DND-41 (cell line): ENCODE results near the gene SUV39H1.

Experiments used
- ATAC-seq: fragments of 200-7000 bp; cut with Tn5 transposase; 3 replicates; pipeline ENCODE4 v1.9.1; 2021; ENCODE audit warnings: low read depth; ENCODE audit not compliant: insufficient read depth
- DNase-seq: peaks from one replicate; pipeline ENCODE4 v3.0.0-alpha.2; 2020
- H2AFZ ChIP-seq: 2 replicates; pipeline ENCODE4 v1.6.0; 2012; ENCODE audit warnings: low read depth, low read length
- H3K27ac ChIP-seq: 2 replicates; pipeline ENCODE4 v1.5.1; 2012; ENCODE audit warnings: low read length, inconsistent platforms
- H3K27me3 ChIP-seq: fragments of 200-600 bp; sonication (generic); 2 replicates; pipeline ENCODE4 v1.6.0; 2012; ENCODE audit warnings: low read length, mild to moderate bottlenecking, inconsistent platforms; ENCODE audit not compliant: insufficient read depth, poor library complexity
- H3K36me3 ChIP-seq: 2 replicates; pipeline ENCODE4 v1.5.1; 2012; ENCODE audit warnings: low read length, inconsistent platforms; ENCODE audit not compliant: insufficient read depth
- H3K4me1 ChIP-seq: 2 replicates; pipeline ENCODE4 v1.5.1; 2012; ENCODE audit warnings: mild to moderate bottlenecking, low read length; ENCODE audit not compliant: insufficient read depth
- H3K4me2 ChIP-seq: 2 replicates; pipeline ENCODE4 v1.6.0; 2012; ENCODE audit warnings: mild to moderate bottlenecking, moderate library complexity, low read length, inconsistent platforms; ENCODE audit not compliant: insufficient read depth
- H3K4me3 ChIP-seq, 2 experiments: fragments of 200-600 bp in 1 of 2; shearing (Covaris generic) in 1 of 2; 2 replicates each; pipeline ENCODE4 v1.5.1; 2012 to 2016; ENCODE audit warnings: inconsistent platforms in 2 of 2, low read length in 2 of 2, mild to moderate bottlenecking in 2 of 2, low read depth in 1 of 2, moderate library complexity in 1 of 2
- H3K79me2 ChIP-seq: 2 replicates; pipeline ENCODE4 v1.6.0; 2012; ENCODE audit warnings: low read length, inconsistent platforms; ENCODE audit not compliant: insufficient read depth
- H3K9ac ChIP-seq: 2 replicates; pipeline ENCODE4 v1.6.0; 2012; ENCODE audit warnings: low read depth, mild to moderate bottlenecking, inconsistent platforms, low read length, moderate library complexity
- H3K9me3 ChIP-seq: 2 replicates; pipeline ENCODE4 v1.5.1; 2012; ENCODE audit warnings: low read length, moderate library complexity, mild to moderate bottlenecking, inconsistent platforms; ENCODE audit not compliant: insufficient read depth, severe bottlenecking
- H4K20me1 ChIP-seq: 2 replicates; pipeline ENCODE4 v1.6.0; 2012; ENCODE audit warnings: low read length; ENCODE audit not compliant: insufficient read depth
- EZH2 ChIP-seq: IDR thresholded peaks from 3 replicates; pipeline ENCODE4 v1.6.1; 2012; ENCODE audit warnings: borderline replicate concordance, low read depth, mild to moderate bottlenecking, moderate library complexity, low read length, inconsistent platforms; ENCODE audit not compliant: severe bottlenecking
- TF ChIP-seq, protein P1 (sequence below): IDR thresholded peaks from 2 replicates; pipeline ENCODE4 v1.5.1; 2012; ENCODE audit warnings: borderline replicate concordance, low read length, moderate library complexity, mild to moderate bottlenecking; ENCODE audit not compliant: poor library complexity, severe bottlenecking; ENCODE audit errors: extremely low read depth

SUV39H1 gene

DNA sequence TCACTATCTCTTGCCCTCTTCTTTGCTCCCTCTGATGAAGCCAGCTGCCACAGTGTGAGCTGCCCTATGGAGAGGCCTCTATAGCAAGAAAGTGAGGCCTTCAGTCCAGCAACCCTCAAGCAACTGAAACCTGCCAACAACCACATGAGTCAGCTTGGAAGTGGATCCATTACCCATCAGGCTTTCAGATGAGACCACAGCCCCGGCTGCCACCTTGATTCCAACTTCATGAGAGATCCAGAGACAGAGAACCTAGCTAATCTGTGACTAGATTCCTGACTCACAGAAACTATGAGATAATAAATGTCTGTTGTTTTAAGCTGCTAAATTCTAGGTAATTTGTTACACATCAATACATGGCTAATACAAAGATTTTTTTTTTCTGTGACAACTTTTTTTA, 33.3 kb upstream of the SUV39H1 start:
- ATAC-seq = no peak
- no peak for DNase-seq

DNA sequence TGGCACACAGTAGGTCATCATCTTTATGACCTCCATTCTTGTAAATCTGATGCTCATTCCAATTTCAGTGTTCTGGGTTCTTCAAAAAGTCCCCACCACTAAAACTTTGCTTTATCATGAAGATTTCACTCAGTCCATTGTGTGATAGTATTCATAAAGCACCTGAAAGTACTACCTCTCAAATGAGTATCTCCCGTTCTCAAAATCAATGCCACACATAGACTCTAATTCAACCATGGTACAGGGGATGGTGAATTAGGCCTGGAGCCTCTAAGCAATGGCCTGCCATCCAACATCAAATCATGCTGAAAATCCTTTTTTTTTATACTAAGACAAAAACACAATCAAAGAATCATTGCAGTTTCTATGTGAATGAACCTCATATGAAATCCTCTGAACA, 32.4 kb upstream of the SUV39H1 start:
- H3K4me3 ChIP-seq = no peak overlapping the region
- H3K27ac ChIP-seq = no peak overlapping the region
- no peaks in the 10 kb centered on the region for H3K79me2 ChIP-seq
- no peaks in the 10 kb centered on the region for H3K36me3 ChIP-seq
- H2AFZ ChIP-seq = no peak overlapping the region
- H3K27me3 ChIP-seq = no peaks in the 10 kb centered on the region
- no peak for DNase-seq
- ATAC-seq = no peak
- TF ChIP-seq, protein P1, sequence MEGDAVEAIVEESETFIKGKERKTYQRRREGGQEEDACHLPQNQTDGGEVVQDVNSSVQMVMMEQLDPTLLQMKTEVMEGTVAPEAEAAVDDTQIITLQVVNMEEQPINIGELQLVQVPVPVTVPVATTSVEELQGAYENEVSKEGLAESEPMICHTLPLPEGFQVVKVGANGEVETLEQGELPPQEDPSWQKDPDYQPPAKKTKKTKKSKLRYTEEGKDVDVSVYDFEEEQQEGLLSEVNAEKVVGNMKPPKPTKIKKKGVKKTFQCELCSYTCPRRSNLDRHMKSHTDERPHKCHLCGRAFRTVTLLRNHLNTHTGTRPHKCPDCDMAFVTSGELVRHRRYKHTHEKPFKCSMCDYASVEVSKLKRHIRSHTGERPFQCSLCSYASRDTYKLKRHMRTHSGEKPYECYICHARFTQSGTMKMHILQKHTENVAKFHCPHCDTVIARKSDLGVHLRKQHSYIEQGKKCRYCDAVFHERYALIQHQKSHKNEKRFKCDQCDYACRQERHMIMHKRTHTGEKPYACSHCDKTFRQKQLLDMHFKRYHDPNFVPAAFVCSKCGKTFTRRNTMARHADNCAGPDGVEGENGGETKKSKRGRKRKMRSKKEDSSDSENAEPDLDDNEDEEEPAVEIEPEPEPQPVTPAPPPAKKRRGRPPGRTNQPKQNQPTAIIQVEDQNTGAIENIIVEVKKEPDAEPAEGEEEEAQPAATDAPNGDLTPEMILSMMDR = no peak
- TF ChIP-seq EZH2 = no peak
- H4K20me1 ChIP-seq = no peaks in the 10 kb centered on the region
- no peaks in the 10 kb centered on the region for H3K9me3 ChIP-seq
- H3K9ac ChIP-seq = no peak overlapping the region
- H3K4me2 ChIP-seq = no peak overlapping the region
- no peaks in the 10 kb centered on the region for H3K4me1 ChIP-seq

More for the DNA sequence above, 33.3 kb upstream of the SUV39H1 start:
- Histone ChIP-seq H3K79me2 (no peaks in the 10 kb centered on the region), H3K27ac (no peak overlapping the region), H3K27me3 (no peaks in the 10 kb centered on the region), H3K4me2 (no peak overlapping the region), H4K20me1 (no peaks in the 10 kb centered on the region), H3K9me3 (no peaks in the 10 kb centered on the region), H3K9ac (no peak overlapping the region), H3K4me1 (no peaks in the 10 kb centered on the region), H3K4me3 (no peak overlapping the region), H2AFZ (no peak overlapping the region), H3K36me3 (no peaks in the 10 kb centered on the region)
- TF ChIP-seq, protein P1 = no peak
- TF ChIP-seq EZH2 = no peak

DNA sequence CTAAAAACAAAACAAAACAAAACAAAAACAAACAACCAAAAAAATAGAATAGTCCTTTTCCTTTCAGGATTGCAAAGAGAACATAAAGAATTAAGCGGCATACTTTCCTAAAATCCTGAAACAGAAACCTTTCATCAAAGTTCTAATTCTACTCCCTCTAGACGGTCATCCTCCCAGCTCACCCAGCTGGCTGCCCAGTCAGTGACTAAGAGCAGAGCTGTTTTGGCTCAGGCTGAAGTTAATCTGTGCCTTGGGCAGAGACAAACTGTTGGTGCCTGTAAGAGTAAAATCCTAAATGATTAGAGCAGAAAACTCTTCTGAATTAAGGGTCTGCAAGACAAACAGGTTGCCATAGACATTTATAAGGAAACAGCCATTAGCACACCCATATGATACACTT, 30.5 kb upstream of the SUV39H1 start:
- TF ChIP-seq, protein P1 = no peak
- no peak for TF ChIP-seq EZH2
- ATAC-seq (no peak), DNase-seq (no peak)
- no peaks in the 10 kb centered on the region for H4K20me1 ChIP-seq
- H3K4me2 ChIP-seq = no peak overlapping the region
- H3K4me3 ChIP-seq = no peak overlapping the region
- H3K9ac ChIP-seq = no peak overlapping the region
- H3K36me3 ChIP-seq = no peaks in the 10 kb centered on the region
- no peaks in the 10 kb centered on the region for H3K4me1 ChIP-seq
- no peak overlapping the region for H3K27ac ChIP-seq
- no peaks in the 10 kb centered on the region for H3K27me3 ChIP-seq
- H3K9me3 ChIP-seq = no peaks in the 10 kb centered on the region
- no peaks in the 10 kb centered on the region for H3K79me2 ChIP-seq
- H2AFZ ChIP-seq = no peak overlapping the region

DNA sequence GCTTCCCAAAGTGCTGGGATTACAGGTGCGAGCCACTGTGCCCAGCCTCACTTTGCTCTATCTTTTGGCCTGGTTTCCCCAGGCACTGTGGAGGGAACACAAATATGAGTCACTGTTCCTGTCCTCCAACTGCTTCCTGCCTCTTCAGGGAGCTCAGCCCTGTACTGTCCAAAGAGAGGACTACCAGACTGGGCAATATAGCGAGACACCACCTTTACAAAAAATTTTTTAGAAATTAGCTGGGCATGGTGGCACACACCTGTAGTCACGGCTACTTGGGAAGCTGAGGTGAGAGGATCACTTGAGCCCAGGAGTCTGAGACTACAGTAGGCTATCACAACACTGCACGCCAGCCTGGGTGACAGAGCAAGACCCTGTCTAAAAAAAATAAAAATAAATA, 29.9 kb upstream of the SUV39H1 start:
- Histone ChIP-seq H3K36me3 (no peaks in the 10 kb centered on the region), H3K27me3 (no peaks in the 10 kb centered on the region), H3K9me3 (no peaks in the 10 kb centered on the region), H3K27ac (no peak overlapping the region), H2AFZ (no peak overlapping the region), H3K4me1 (no peaks in the 10 kb centered on the region), H3K4me2 (no peak overlapping the region), H3K9ac (no peak overlapping the region), H3K4me3 (no peak overlapping the region), H3K79me2 (no peaks in the 10 kb centered on the region), H4K20me1 (no peaks in the 10 kb centered on the region)
- no peak for DNase-seq
- ATAC-seq = no peak
- TF ChIP-seq EZH2 = no peak
- TF ChIP-seq, protein P1 = no peak
